HG03558 (cell line): ENCODE results near the gene DYRK2.
"Not testable (repeated sequence)": the region's sequence is repeated elsewhere in the genome, so short reads cannot be mapped to it uniquely, and the experiment has no call there.

Experiments used
- ATAC-seq: cut with Tn5 transposase; IDR thresholded peaks from one replicate; pipeline ENCODE4 v1.9.1; 2021; ENCODE audit warnings: moderate number of reproducible peaks; ENCODE audit not compliant: unreplicated experiment; ENCODE audit errors: extremely low read depth

The DYRK2 gene

DNA sequence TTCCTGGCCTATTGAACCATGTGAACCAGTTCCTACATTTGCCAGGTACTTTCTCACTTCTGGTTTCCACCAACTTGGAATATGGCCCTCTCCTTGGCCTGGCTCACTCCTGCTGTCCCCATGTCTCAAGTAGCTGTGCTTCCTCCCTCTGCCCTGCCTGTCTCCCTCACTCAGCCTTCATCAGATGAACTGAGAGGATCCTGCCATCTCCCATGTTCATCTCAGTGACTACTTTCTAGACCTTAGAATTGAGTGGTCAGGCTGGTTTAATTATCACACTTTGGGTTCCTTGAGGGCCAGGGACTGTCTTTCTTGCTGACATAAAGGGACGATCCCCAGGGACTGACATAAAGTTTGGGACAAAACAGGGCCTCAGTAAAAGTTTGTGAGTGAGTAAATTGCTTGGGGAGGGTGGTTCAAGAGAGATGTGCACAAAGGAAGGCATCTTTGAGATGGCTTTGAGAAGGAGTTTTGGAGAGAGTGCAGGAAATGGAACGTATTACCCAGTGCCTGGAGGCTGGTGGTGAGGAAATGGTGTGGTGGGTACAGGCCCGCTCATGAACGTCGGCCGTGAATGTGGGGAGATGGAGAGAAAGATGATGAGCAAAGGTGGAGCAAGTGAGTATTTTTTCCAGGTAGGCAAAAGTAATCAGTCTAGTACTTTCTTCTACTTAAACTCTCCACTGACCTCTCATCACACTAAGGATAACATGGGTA is 20.8 kb downstream of the DYRK2 start:
- no peak for ATAC-seq

DNA sequence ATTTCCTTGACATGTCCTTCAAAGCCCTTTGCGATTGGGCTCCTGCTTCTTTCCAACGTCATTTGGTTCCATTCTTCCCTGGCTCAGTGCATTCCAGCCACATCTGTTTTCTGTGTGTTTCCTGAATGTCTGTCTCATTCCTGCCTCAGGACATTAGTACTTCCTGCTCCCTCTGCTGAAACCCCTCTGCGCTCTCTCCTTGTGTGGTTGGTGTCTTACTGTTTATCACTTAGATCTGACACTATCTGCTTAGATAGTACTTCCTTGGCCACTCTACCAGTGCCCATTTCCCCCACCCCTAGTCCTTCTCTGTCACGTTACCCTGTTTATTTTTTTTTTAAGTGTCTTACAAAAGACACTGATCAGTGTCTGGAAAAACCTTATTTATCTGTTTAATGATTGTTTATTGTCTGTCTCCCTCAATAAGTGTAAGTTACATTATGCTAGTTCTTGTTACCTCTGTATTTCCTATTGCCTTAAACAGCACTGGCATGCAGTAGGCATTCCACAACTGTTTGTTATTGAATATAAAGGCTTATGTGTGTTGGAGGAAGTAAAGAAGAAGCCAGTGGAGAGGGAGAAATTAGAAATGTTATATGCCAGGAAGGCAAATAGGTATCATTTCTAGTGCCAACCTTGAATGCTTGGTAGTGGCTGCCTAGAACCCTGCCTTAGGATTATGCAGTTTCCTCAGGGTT is 21.5 kb downstream of the DYRK2 start:
- ATAC-seq: no peak

GRCh38 chr12:67671419-67671818 is 22.9 kb downstream of the DYRK2 start:
- ATAC-seq: no peak

DNA sequence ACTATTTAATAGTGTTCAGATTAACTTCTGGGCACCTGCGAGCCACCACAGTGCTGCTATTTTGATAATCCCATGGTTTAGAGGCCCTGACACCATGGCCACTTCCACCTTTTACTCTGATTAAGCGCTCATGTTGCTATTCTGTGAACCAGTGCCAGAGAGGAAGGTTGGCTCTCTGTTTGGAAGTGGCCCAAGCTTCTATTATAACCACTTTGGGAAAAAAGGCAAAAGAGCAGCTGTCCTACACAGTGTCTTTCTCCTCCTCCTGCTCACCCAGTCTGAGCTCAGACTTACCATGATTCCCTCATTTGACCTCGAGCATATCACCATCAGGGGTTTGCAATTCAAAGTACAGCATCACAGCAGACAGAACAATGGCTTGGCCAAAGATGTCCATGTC is 23.3 kb downstream of the DYRK2 start:
- no peak for ATAC-seq

GRCh38 chr12:67672507-67672906 is 24.0 kb downstream of the DYRK2 start:
- not testable (repeated sequence) for ATAC-seq

DNA sequence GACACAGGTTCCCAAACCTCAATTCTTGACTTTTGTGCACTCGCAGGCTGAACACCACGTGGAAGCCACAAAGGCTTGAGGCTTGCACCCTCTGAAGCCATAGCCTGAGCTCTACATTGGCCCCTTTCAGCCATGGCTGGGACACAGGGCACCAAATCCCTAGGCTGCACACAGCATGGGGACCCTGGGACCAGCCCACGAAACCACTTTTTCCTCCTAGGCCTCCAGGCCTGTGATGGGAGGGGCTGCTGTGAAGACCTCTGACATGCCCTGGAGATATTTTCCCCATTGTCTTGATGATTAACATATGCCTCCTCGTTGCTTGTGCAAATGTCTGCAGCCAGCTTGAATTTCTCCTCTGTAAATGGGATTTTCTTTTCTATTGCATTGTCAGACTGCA is 25.0 kb downstream of the DYRK2 start:
- ATAC-seq: not testable (repeated sequence)

- no peak for ATAC-seq
Measured at GRCh38 chr12:67674417-67674816, 25.9 kb downstream of the DYRK2 start.

GRCh38 chr12:67676624-67677023 is 28.1 kb downstream of the DYRK2 start:
- ATAC-seq: no peak

- no peak for ATAC-seq
Measured at GRCh38 chr12:67677166-67677565, 28.6 kb downstream of the DYRK2 start.

- ATAC-seq: no peak
Measured at GRCh38 chr12:67681105-67681778, 32.7 kb downstream of the DYRK2 start.

DNA sequence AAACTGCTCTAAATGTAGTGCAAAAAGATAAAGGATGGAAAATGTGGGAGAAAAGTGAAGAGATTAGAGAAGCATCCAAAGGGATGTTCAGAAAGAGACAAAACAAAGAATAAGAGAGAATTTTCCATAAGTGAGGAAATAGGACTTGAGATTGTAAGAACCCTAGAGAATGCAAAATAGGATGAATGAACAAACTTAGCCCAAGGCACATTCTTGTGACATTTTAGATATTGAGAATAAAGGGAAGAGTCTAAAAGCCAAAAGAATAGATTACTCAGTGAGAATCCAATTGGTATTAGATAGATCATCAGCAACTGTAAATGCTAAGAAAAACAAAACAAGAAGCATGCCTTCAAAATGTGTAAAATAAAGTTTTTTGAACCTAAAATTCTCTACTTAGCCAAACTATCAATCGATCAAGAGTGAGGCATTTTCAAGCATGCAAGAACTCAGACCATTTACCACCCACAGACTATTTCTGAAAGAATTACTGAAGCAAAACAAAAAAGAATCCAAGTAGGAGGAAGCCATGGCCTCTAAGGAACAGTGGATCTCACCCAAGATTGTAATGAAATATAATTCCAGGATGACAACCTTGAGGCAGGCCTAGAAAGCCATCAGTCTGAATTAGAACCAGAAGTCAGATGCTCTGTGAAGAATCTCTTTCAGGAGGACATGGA is 33.5 kb downstream of the DYRK2 start:
- ATAC-seq: no peak

DNA sequence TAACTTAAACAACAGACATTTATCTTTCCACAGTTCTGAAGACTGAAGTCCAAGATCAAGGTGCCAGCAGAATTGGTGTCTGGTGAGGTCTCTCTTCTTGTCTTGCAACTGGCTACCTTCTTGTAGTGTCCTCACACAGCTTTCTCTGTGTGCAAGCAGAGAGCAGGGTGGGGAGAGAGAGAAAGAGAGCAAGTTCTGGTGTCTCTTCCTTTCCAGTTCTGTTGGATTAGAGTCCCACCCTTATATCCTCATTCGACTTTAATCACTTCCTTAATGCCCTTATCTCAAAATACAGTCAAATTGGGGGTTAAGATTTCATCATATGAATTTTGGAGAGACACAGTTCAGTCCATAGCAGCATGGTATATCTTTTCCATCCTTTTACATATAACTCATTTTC is 40.8 kb downstream of the DYRK2 start:
- no peak for ATAC-seq

- ATAC-seq: no peak
Measured at GRCh38 chr12:67690656-67691055, 42.1 kb downstream of the DYRK2 start.

DNA sequence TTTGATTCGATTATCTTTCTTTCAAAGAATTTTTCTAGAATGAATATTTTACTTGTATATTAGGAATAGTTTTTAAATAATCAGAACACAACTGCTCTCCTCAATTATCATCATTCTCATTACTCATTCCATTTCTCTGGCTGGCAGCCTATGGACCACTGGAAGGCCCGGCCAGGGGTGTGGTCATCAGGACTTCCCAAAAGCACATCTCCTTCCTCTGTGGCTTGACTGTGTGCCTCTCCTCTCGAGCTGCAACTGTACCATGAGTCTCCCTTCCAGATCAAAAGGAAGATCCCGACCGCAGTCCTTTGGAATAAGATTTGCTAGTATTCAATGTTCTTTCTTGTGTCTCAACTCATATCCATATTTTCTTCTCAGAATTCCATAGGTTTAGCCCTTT is 42.7 kb downstream of the DYRK2 start:
- ATAC-seq: no peak

- no peak for ATAC-seq
Measured at GRCh38 chr12:67692135-67692534, 43.6 kb downstream of the DYRK2 start.

DNA sequence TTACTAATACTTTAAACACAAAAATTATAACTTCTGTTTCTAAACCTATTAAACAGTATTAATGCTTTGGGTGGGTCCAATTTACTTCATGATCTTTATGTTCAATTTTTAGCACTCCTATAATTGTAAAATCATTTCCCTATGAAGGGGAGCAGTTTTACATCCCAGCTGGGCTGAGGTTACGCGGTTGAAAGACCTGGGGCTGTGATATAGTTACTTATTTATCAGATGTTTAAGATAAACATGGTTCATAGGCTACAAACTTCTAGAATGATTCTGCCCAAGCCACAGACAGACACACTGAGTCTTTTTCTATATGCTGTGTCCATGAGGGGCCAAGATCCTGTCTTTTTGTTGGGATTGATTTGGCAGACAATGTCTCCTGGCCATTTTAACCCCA is 44.4 kb downstream of the DYRK2 start:
- no peak for ATAC-seq

DNA sequence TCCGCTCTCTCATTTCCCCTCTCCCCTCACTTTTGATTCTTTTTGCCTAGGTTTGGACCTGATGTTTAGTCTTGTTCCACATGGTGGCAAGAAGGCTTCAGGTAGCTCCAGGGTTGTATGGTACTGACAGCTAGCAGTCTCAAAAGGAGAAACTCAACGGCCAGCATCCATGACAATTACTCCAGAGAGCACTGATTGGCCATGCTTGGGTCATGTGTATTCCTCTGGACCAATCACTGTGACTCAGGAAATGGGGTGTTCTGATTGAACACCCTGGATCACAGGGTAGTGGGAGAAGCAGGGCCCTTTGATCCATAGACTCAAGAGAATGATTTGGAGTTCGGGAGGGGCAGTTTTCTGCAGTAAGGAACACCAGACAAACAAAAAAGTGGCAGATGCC is 45.3 kb downstream of the DYRK2 start:
- ATAC-seq: no peak

- ATAC-seq: no peak
Measured at GRCh38 chr12:67694306-67694900, 45.9 kb downstream of the DYRK2 start.

DNA sequence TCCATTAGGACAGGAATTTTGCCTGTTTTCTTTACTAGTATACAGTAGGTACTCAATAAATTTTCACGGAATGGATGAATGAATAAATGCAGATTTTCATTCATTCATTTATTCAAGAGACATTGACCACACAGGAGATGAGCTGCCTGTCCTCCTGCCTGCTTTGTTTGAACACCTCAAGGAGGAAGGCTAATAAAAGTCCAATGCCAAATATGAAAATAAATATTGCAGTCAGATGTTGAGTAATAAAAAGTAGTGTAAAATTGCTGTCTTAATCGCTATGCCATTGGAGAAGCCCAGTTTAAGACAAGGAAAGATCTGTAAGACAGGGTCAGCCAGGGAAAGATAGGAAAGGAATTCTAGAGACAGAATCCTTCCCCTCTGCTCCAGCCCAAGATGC is 47.4 kb downstream of the DYRK2 start:
- no peak for ATAC-seq

- ATAC-seq: no peak
Measured at GRCh38 chr12:67697443-67697842, 48.9 kb downstream of the DYRK2 start.

DNA sequence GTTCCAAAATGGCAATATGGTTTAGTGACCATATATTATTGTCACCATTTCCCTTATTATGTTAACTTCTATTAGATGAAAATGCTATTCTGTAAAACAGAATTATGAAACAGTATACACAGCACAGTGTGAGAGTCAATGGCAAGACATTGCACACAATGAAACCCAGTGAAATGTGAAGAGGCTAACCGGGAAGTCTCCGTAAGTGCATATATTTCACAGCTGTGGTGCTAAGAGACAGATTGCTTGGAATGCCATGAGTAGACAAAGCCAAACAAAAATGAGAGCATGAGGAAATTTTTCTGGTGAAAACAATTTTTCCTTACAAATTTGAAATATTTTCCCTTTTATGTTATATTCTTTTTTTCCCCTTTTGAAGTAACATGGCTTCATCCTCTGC is 49.4 kb downstream of the DYRK2 start:
- no peak for ATAC-seq
